Gastroesophageal sphincter (tissue), 3 donors: ENCODE data around the gene CST4.
"Not testable (repeated sequence)": the region's sequence is repeated elsewhere in the genome, so short reads cannot be mapped to it uniquely, and the experiment has no call there.

ENCODE experiments used
- EP300 ChIP-seq: sonication (generic); formaldehyde crosslinking; IDR thresholded peaks from one replicate; pipeline ENCODE4 v1.6.1; 2017; ENCODE audit warnings: antibody characterized with exemption, mild to moderate bottlenecking
- POLR2A ChIP-seq, 2 donors: fragments of 450-650 bp; IDR thresholded peaks; one replicate each; pipeline ENCODE4 v1.6.1; 2017; ENCODE audit warnings: antibody characterized with exemption in 2 of 2, mild to moderate bottlenecking in 2 of 2, moderate library complexity in 1 of 2
- POLR2AphosphoS5 ChIP-seq: sonication (generic); formaldehyde crosslinking; IDR thresholded peaks from one replicate; pipeline ENCODE4 v1.6.1; 2017; ENCODE audit warnings: antibody characterized with exemption
- TF ChIP-seq, protein P1 (sequence below), 4 experiments: fragments of 200-600 bp in 2 of 4; fragments of 450-650 bp in 2 of 4; sonication (generic) in 1 of 4; IDR thresholded peaks; one replicate each; pipeline ENCODE4 v1.5.1; 2017 to 2019; ENCODE audit warnings: antibody characterized with exemption in 4 of 4, mild to moderate bottlenecking in 2 of 4, moderate library complexity in 2 of 4

- TF ChIP-seq POLR2A (IDR thresholded peaks at IDR 0.05); POLR2AphosphoS5; EP300: not testable (repeated sequence)
- TF ChIP-seq, protein P1, sequence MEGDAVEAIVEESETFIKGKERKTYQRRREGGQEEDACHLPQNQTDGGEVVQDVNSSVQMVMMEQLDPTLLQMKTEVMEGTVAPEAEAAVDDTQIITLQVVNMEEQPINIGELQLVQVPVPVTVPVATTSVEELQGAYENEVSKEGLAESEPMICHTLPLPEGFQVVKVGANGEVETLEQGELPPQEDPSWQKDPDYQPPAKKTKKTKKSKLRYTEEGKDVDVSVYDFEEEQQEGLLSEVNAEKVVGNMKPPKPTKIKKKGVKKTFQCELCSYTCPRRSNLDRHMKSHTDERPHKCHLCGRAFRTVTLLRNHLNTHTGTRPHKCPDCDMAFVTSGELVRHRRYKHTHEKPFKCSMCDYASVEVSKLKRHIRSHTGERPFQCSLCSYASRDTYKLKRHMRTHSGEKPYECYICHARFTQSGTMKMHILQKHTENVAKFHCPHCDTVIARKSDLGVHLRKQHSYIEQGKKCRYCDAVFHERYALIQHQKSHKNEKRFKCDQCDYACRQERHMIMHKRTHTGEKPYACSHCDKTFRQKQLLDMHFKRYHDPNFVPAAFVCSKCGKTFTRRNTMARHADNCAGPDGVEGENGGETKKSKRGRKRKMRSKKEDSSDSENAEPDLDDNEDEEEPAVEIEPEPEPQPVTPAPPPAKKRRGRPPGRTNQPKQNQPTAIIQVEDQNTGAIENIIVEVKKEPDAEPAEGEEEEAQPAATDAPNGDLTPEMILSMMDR (IDR thresholded peaks at IDR 0.05): not testable (repeated sequence)
Observed at GRCh38 chr20:23685529-23685896, 3.3 kb downstream of the CST4 start.
